Vagina (tissue), 2 donors: Measurements from ENCODE around the gene MAD1L1.

Experiments
- POLR2A ChIP-seq, 2 donors: fragments of 450-650 bp; IDR thresholded peaks; one replicate each; pipeline ENCODE4 v1.6.1; 2017; ENCODE audit warnings: antibody characterized with exemption in 2 of 2, mild to moderate bottlenecking in 2 of 2, moderate library complexity in 2 of 2
- POLR2AphosphoS5 ChIP-seq, 2 donors: sonication (generic); formaldehyde crosslinking; IDR thresholded peaks; one replicate each; pipeline ENCODE4 v1.9.0; 2017; ENCODE audit warnings: antibody characterized with exemption in 2 of 2, mild to moderate bottlenecking in 2 of 2, low read depth in 1 of 2; ENCODE audit not compliant: insufficient read depth in 1 of 2
- TF ChIP-seq, protein P1 (sequence below), 3 experiments: fragments of 450-650 bp in 2 of 3; fragments of 200-600 bp in 1 of 3; sonication (generic) in 1 of 3; IDR thresholded peaks; one replicate each; pipeline ENCODE4 v1.5.1; 2017 to 2019; ENCODE audit warnings: antibody characterized with exemption in 3 of 3, mild to moderate bottlenecking in 2 of 3, moderate library complexity in 2 of 3

DNA sequence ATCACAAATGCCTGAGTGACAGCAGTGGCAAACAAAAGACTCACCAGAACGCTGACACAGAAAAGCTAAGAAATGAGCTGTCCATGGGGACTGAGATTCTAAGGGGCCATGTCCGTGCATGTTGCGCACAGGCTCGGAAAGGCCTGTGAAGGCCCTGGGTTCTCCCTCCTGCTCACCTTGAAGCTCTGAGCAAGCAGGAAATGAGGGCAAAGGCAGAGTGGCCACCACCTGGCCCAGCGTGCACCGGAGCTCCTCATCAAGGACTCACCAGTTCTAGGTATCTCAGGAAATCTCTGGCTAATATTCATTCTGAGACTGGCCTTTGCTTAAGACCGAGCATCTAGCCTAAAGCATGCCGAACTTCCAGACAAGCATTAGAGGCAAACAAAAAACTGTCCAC is 52.7 kb downstream of the MAD1L1 start:
- TF ChIP-seq, protein P1, sequence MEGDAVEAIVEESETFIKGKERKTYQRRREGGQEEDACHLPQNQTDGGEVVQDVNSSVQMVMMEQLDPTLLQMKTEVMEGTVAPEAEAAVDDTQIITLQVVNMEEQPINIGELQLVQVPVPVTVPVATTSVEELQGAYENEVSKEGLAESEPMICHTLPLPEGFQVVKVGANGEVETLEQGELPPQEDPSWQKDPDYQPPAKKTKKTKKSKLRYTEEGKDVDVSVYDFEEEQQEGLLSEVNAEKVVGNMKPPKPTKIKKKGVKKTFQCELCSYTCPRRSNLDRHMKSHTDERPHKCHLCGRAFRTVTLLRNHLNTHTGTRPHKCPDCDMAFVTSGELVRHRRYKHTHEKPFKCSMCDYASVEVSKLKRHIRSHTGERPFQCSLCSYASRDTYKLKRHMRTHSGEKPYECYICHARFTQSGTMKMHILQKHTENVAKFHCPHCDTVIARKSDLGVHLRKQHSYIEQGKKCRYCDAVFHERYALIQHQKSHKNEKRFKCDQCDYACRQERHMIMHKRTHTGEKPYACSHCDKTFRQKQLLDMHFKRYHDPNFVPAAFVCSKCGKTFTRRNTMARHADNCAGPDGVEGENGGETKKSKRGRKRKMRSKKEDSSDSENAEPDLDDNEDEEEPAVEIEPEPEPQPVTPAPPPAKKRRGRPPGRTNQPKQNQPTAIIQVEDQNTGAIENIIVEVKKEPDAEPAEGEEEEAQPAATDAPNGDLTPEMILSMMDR (IDR thresholded peaks at IDR 0.05) = no peak
- TF ChIP-seq POLR2A (IDR thresholded peaks at IDR 0.05) (no peak), POLR2AphosphoS5 (IDR thresholded peaks at IDR 0.05; ENCODE audit: insufficient read depth in 1 of 2, low read depth in 1 of 2) (no peak)
